SK-N-SH (cell line): ENCODE measurements around the gene CGN. TPM values are rescaled to one million over a fixed set of nuclear protein-coding genes. Genes with fewer than 3 reads are reported as not detected.
A peak's percentile ranks its signal among the peaks of the same experiment; 100 is the strongest.

Source experiments
- CTCF ChIA-PET: fragments of 300-600, 350-600 bp; formaldehyde crosslinking; extraction: SDS; loops from one replicate; lab custom pipeline; 2021; lab: Yijun Ruan, JAX
- POLR2A ChIA-PET: fragments of 350-600 bp; sonication (Branson Sonifier 250); formaldehyde crosslinking; extraction: SDS; loops from one replicate; lab custom pipeline; 2020; ENCODE audit warnings: antibody characterized with exemption, inconsistent platforms; lab: Yijun Ruan, JAX
- DNase-seq: peaks from one replicate; pipeline ENCODE4 v3.0.0; 2012
- H2AFZ ChIP-seq: fragments of 200-600 bp; sonication (generic); 2 replicates; pipeline ENCODE4 v1.8.1; 2016; ENCODE audit warnings: antibody characterized with exemption, mild to moderate bottlenecking, low read depth
- H3F3A ChIP-seq: fragments of 200-600 bp; sonication (generic); replicated peaks from 2 replicates; pipeline ENCODE3; 2016; ENCODE audit warnings: antibody characterized with exemption, mild to moderate bottlenecking; ENCODE audit not compliant: insufficient read depth
- H3K27ac ChIP-seq, 2 experiments: fragments of 200-500 bp in 1 of 2; fragments of 200-600 bp in 1 of 2; sonication (Bioruptor generic) in 1 of 2; sonication (generic), shearing (Covaris generic) in 1 of 2; 2 replicates each; pipeline versions ENCODE4 v1.5.1 to v1.6.1; 2014 to 2016; ENCODE audit warnings: low read depth in 2 of 2, inconsistent platforms in 1 of 2, low read length in 1 of 2, mild to moderate bottlenecking in 1 of 2, mixed read lengths in 1 of 2
- H3K27me3 ChIP-seq: fragments of 200-600 bp; sonication (generic), shearing (Covaris generic); 2 replicates; pipeline ENCODE4 v1.6.1; 2016; ENCODE audit warnings: mixed run types; ENCODE audit not compliant: insufficient read depth
- H3K36me3 ChIP-seq, 2 experiments: fragments of 200-500 bp in 1 of 2; fragments of 200-600 bp in 1 of 2; sonication (Bioruptor generic) in 1 of 2; sonication (generic) in 1 of 2; replicated peaks in 1 of 2; 2 replicates each; pipeline versions ENCODE3 to v1.5.1; 2014 to 2016; ENCODE audit warnings: low read length in 1 of 2, mild to moderate bottlenecking in 1 of 2; ENCODE audit not compliant: insufficient read depth in 2 of 2, control insufficient read depth in 1 of 2
- H3K4me1 ChIP-seq, 2 experiments: fragments of 200-500 bp in 1 of 2; fragments of 200-600 bp in 1 of 2; sonication (Bioruptor generic) in 1 of 2; sonication (generic), shearing (Covaris generic) in 1 of 2; 2 replicates each; pipeline versions ENCODE4 v1.5.1 to v1.6.1; 2014 to 2016; ENCODE audit warnings: low read depth in 1 of 2, low read length in 1 of 2, mixed run types in 1 of 2; ENCODE audit not compliant: insufficient read depth in 2 of 2, control insufficient read depth in 1 of 2
- H3K4me2 ChIP-seq: fragments of 200-600 bp; sonication (generic), shearing (Covaris generic); 2 replicates; pipeline ENCODE4 v1.6.1; 2017; ENCODE audit warnings: mixed run types
- H3K4me3 ChIP-seq, 2 experiments: fragments of 200-500 bp in 1 of 2; fragments of 200-600 bp in 1 of 2; sonication (Bioruptor generic) in 1 of 2; sonication (generic), shearing (Covaris generic) in 1 of 2; 2 replicates each; pipeline versions ENCODE4 v1.5.1 to v1.8.1; 2014 to 2016; ENCODE audit warnings: low read depth in 2 of 2, inconsistent platforms in 1 of 2, low read length in 1 of 2, mild to moderate bottlenecking in 1 of 2, mixed read lengths in 1 of 2, moderate library complexity in 1 of 2
- H3K79me2 ChIP-seq: fragments of 200-600 bp; sonication (generic); 2 replicates; pipeline ENCODE4 v1.8.1; 2017; ENCODE audit warnings: mild to moderate bottlenecking; ENCODE audit not compliant: insufficient read depth
- H3K9ac ChIP-seq: fragments of 200-600 bp; sonication (generic); 2 replicates; pipeline ENCODE4 v1.6.1; 2017; ENCODE audit warnings: mixed run types
- H3K9me2 ChIP-seq: fragments of 200-600 bp; sonication (generic); 2 replicates; pipeline ENCODE4 v1.6.1; 2017; ENCODE audit warnings: mixed run types
- H3K9me3 ChIP-seq: fragments of 200-600 bp; sonication (generic); 2 replicates; pipeline ENCODE4 v1.6.1; 2017; ENCODE audit warnings: mixed run types, mild to moderate bottlenecking, moderate library complexity
- H4K20me1 ChIP-seq: fragments of 200-600 bp; sonication (generic); 2 replicates; pipeline ENCODE4 v1.6.1; 2017; ENCODE audit warnings: mild to moderate bottlenecking, mixed run types; ENCODE audit not compliant: insufficient read depth
- CHD2 ChIP-seq: fragments of 150-350 bp; IDR thresholded peaks from 2 replicates; pipeline ENCODE4 v1.6.1; 2018; ENCODE audit warnings: low read length; ENCODE audit not compliant: partially characterized antibody
- CTCF ChIP-seq: fragments of 200-600 bp; sonication (generic); IDR thresholded peaks from 2 replicates; pipeline ENCODE4 v1.6.1; 2017; ENCODE audit warnings: antibody characterized with exemption, mild to moderate bottlenecking, moderate library complexity
- ELF1 ChIP-seq: IDR thresholded peaks from 2 replicates; pipeline ENCODE4 v1.4.0; 2012
- EP300 ChIP-seq, 2 experiments: IDR thresholded peaks; 2 replicates each; pipeline versions ENCODE4 v1.4.0 to v1.6.1; 2012; ENCODE audit warnings: borderline replicate concordance in 1 of 2, low read depth in 1 of 2, low read length in 1 of 2
- EZH2phosphoT487 ChIP-seq: fragments of 200-600 bp; sonication (generic); IDR thresholded peaks from 2 replicates; pipeline ENCODE4 v1.6.1; 2017; ENCODE audit warnings: low read depth, mixed run types, mild to moderate bottlenecking, antibody characterized with exemption, moderate library complexity, borderline replicate concordance
- FOXJ3 ChIP-seq: sonication (generic); formaldehyde crosslinking; IDR thresholded peaks from 2 replicates; pipeline ENCODE4 v1.5.1; 2020; ENCODE audit warnings: mild to moderate bottlenecking, missing genetic modification reagents
- GABPA ChIP-seq: IDR thresholded peaks from 2 replicates; pipeline ENCODE4 v1.4.0; 2012; ENCODE audit warnings: low read depth, mild to moderate bottlenecking
- GATA2 ChIP-seq: sonication (generic); formaldehyde crosslinking; IDR thresholded peaks from 2 replicates; pipeline ENCODE4 v1.5.0; 2020; ENCODE audit warnings: mild to moderate bottlenecking, missing genetic modification reagents
- MAX ChIP-seq: IDR thresholded peaks from 2 replicates; pipeline ENCODE4 v1.4.0; 2012; ENCODE audit warnings: low read depth
- MEF2A ChIP-seq: IDR thresholded peaks from 2 replicates; pipeline ENCODE4 v1.4.0; 2012; ENCODE audit warnings: low read depth, borderline replicate concordance
- NFIC ChIP-seq: IDR thresholded peaks from 2 replicates; pipeline ENCODE4 v1.4.0; 2012; ENCODE audit warnings: borderline replicate concordance
- NRF1 ChIP-seq: IDR thresholded peaks from 2 replicates; pipeline ENCODE4 v1.6.1; 2012; ENCODE audit warnings: low read depth, mild to moderate bottlenecking, low read length
- PBX3 ChIP-seq: IDR thresholded peaks from 2 replicates; pipeline ENCODE4; 2012
- RAD21 ChIP-seq: IDR thresholded peaks from 2 replicates; pipeline ENCODE4 v1.6.1; 2012; ENCODE audit warnings: mild to moderate bottlenecking, low read length
- RCOR1 ChIP-seq: fragments of 150-350 bp; IDR thresholded peaks from 2 replicates; pipeline ENCODE4 v1.6.1; 2017; ENCODE audit warnings: antibody characterized with exemption, low read length
- RFX5 ChIP-seq: IDR thresholded peaks from 2 replicates; pipeline ENCODE4 v1.6.1; 2012; ENCODE audit warnings: mild to moderate bottlenecking, improper control_type of control experiment, low read length
- RXRA ChIP-seq: IDR thresholded peaks from 2 replicates; pipeline ENCODE4 v1.4.0; 2012; ENCODE audit warnings: low read depth, mild to moderate bottlenecking, borderline replicate concordance
- SIN3A ChIP-seq: IDR thresholded peaks from 2 replicates; pipeline ENCODE4 v1.6.1; 2012; ENCODE audit warnings: low read depth, mild to moderate bottlenecking, low read length, moderate library complexity, borderline replicate concordance
- SMC3 ChIP-seq: IDR thresholded peaks from 2 replicates; pipeline ENCODE4 v1.6.1; 2012; ENCODE audit warnings: low read depth, low read length, improper control_type of control experiment
- TAF1 ChIP-seq: IDR thresholded peaks from 2 replicates; pipeline ENCODE4 v1.6.1; 2012; ENCODE audit warnings: low read depth, mild to moderate bottlenecking, low read length, moderate library complexity, borderline replicate concordance
- TCF12 ChIP-seq: IDR thresholded peaks from 2 replicates; pipeline ENCODE4 v1.4.0; 2012
- TEAD4 ChIP-seq: IDR thresholded peaks from 2 replicates; pipeline ENCODE4 v1.4.0; 2012; ENCODE audit warnings: mild to moderate bottlenecking, borderline replicate concordance; ENCODE audit not compliant: insufficient read depth
- USF1 ChIP-seq: IDR thresholded peaks from 2 replicates; pipeline ENCODE4 v1.4.0; 2012; ENCODE audit warnings: low read depth, borderline replicate concordance
- USF2 ChIP-seq: fragments of 150-350 bp; IDR thresholded peaks from 2 replicates; pipeline ENCODE4 v1.6.1; 2017; ENCODE audit warnings: antibody characterized with exemption, low read length, low read depth, borderline replicate concordance
- YY1 ChIP-seq: IDR thresholded peaks from 2 replicates; pipeline ENCODE4 v1.4.0; 2012; ENCODE audit warnings: low read depth, mild to moderate bottlenecking
- WGBS: methylation state at CpG from one replicate; pipeline ENCODE4 v1.1.6; 2017; ENCODE audit warnings: low lambda C conversion rate; 5-methylcytosine and 5-hydroxymethylcytosine counted together
- polyA plus RNA-seq, 3 experiments: library from polyadenylated mRNA; depleted of rRNA; stranded (reverse); fragments of >200 nt; gene quantifications; 2 replicates each; pipeline ENCODE4 v1.2.3, GENCODE V29; 2012

The CGN gene
- polyA plus RNA-seq (2012; rRNA removed) = 0.36 and 0.44 TPM in 2 replicates
- polyA plus RNA-seq (2012; cell fraction: cytosol; rRNA removed) = 0.12 and 0.64 TPM in 2 replicates
- polyA plus RNA-seq (2012; cell fraction: nucleus; rRNA removed) = 1.4 and 1.5 TPM in 2 replicates

GRCh38 chr1:151510957-151511635 is at the start of gene CGN:
Gene CGN (plus strand): TSS chr1:151511387. CDS start chr1:151518520, 7,133 bp downstream.
- peak; percentile 99 for DNase-seq
- POLR2A ChIA-PET = interaction anchor here (0.5 to 1.5 kb wide), 7 partner anchors 9 to 229 kb away, joined by 3 to 10 read pairs (median 3); partner anchors contain the start of genes POGZ, TUFT1 and ZNF687
- Histone ChIP-seq H3K9me3 (no peaks in the 10 kb centered on the region), H3K9me2 (no peaks in the 10 kb centered on the region), H4K20me1 (no peaks in the 10 kb centered on the region), H3K4me3 (peak within 1 kb of the TSS; percentile 52 to 78), H3K27ac (peak within 1 kb of the TSS; percentile 26 to 78; a peak in 3 of 4 replicates), H3K9ac (peak within 1 kb of the TSS; percentile 19; the same call in 1 of the 2 replicates), H2AFZ (peak within 1 kb of the TSS; percentile 99), H3K79me2 (no peaks in the 10 kb centered on the region), H3K36me3 (no peaks in the 10 kb centered on the region), H3K4me2 (peak within 1 kb of the TSS; percentile 98), H3K4me1 (peaks cover 4 to 32% of the 10 kb centered on the region in 2 experiments; a peak in 1 of 4 replicates), H3K27me3 (peaks cover 15% of the 10 kb centered on the region; the same call in 1 of the 2 replicates), H3F3A (peaks cover 9% of the 10 kb centered on the region)
- CTCF ChIA-PET = interaction anchor here (0.7 to 2.1 kb wide), 8 partner anchors 12 to 83 kb away, joined by 3 to 5 read pairs (median 4); no protein-coding TSS in a partner anchor
- TF ChIP-seq CHD2 (no peak), YY1 (peak; percentile 59), TAF1 (0 out of 2 replicates have a peak, but pooled peaks have one; percentile 11), TCF12 (no peak), GATA2 (no peak), GABPA (no peak), EZH2phosphoT487 (no peak), SMC3 (no peak), ELF1 (no peak), CTCF (no peak), SIN3A (no peak), MAX (no peak), RCOR1 (no peak), RFX5 (no peak), PBX3 (no peak), TEAD4 (no peak), NFIC (no peak), EP300 (IDR thresholded peaks at IDR 0.05; ENCODE audit: borderline replicate concordance in 1 of 2, low read depth in 1 of 2, low read length in 1 of 2) (no peak), USF2 (peak; percentile 60; the same call in 1 of the 2 replicates), MEF2A (no peak), RXRA (no peak), NRF1 (peak; percentile 35; the same call in 1 of the 2 replicates), USF1 (peak; percentile 87), FOXJ3 (CRISPR knock-in tag) (no peak), RAD21 (no peak)
- WGBS = 0% methylated on average over 6 of the region's 68 CpGs
